HG02588 (cell line): ENCODE data around the gene POLR2H.

Experiments used
- ATAC-seq: cut with Tn5 transposase; IDR thresholded peaks from one replicate; pipeline ENCODE4 v1.9.1; 2021; ENCODE audit warnings: mild to moderate bottlenecking, moderate library complexity; ENCODE audit not compliant: unreplicated experiment

The POLR2H gene

DNA sequence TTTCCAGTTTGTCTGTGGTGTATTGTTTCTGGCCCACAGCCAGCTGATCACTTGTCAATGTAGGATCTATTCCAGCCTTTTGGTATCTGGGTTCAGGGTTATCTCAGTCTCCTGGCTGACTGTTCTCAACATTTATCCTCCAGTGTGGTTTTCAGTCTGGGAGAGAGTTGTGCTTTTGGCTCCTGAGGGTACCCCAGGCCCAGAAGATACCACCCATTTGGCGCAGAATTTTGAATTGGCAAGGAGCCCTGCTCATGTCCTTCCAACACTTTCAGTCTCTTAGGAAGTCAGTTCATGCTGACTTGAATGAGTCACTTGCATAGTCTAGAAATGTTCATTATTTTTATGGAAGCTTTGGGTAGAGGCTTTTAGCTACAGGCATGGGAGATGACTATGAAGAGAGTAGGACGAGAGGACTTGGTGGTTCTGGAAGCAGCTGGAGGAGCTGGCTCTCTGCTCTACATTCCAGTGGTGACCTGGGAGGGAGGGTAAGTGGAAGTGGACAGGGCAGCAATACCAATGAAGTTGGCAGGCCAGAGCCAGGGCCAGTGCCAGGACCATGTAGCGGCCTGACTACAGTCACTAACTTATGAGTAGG is 7.2 kb downstream of the POLR2H start:
- no peak for ATAC-seq

DNA sequence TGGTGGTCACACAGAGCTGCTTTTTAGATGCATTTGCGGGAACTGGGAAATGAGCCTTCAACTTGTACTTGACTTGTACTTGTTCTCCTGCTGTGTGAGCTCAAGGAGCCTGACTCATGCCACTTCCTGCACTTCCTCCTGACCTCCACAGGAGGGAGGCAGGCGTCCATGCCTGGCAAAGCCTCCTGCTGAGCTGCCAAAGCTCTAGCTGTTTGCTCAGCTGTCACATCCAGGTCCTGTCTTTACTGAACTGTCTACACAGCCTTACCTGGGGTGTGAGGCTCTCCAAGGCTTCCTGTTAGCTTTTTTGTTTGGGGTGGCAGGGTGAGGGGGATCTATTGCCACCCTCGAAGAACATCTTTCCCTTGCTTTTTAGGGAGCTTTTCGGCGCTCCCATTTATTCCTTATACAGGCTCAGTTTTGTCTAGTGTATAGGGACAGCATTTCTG is 10.1 kb downstream of the POLR2H start:
- ATAC-seq = no peak

DNA sequence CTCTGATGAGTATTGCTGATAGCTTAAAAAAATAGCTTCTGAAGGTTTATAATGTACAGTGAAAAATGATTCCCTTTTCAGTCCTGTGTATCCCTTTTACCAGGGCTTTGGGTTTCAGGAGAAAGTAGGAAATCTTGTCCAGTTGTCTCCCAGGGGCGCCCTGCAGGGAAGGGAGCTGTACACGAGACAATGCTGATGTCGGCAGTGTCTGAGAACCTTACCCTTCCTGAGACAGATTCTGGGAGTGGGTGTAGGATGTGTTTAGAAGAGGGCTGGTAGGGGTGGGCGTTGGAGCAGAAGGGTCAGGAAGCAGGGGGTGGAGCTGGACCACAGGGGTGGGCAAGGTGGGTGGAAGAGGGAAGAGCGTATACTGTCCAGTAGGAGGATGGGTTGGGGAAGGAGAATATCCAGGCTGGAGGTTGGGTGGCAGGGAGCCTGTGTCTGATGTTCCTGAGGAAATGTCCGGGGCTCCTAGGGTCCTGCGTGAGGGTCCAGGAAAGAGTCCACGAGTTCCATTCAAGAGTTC is 10.8 kb downstream of the POLR2H start:
- ATAC-seq = no peak

DNA sequence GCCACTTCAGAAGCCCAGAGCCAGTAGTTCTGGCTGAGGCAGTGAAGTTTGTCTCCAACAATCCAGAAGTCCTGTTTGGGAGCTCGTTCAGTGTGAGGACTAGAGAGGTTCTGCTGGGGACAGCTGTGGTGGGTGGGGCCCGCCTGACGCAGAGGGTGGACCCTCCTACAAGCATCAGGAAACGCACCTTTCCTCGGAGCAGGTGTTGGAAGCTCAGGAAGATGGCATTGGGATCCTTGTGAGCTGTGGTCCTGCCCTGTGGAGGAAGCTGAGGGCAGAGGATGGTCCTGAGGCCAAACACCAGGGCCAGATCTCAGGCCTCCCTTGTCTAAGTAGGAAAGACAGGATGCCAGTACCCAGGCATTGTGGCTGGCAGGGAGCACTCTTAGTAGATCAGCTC is 11.4 kb downstream of the POLR2H start:
- ATAC-seq = no peak

DNA sequence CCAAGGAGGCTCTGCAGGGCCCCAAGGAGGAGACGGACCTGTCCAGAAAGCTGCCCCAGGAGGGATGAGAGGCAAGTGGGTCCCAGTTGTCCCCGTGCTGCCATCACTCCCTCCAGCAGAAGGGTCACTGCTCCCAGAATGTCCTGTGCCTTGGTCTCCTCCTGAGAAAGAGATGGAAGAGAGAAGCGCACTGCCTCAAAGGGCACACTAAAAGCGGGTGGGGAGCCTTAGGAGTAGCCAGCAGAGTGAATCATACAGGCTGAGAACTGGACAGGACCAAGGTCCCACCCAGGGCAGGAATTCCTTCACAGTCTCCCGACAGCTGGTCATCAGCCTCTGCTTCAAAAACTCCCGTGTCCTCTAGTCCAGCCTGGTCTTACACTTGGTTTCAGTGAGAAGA is 11.9 kb downstream of the POLR2H start:
- no peak for ATAC-seq

DNA sequence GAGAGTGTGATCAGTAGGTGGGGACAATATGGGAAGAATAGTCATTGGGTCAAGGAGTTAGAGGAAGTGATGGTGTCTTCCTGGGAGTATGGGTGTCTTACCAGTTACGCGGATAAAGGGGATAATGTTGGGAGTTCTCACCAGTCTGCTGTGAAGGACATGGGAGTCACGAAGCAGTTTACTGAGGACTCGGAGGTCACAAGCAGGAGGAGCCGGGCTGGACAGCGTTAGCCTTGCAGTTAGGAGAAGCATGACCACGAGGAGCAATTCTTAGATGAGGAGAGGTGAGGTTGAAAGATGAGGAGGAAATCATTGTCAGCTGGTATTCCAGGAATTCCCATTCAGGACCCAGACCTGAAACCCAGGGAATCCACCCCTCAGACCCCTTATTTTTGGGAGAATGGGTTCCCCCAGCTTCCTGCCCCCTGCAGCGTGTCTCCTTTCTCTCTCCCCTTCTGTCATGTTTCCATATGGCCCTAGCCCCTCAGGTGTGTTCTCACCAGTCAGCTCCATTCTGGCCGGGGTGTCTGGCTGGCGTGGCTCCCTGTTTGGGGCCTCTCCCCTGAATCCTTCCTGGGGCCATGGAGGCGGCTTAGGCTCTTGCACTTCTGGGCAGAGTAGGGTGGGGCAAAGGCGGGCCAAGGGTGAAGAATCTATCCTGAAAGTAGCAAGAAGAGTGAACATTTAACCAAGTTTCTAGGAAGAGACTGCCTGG is 14.4 kb downstream of the POLR2H start:
- ATAC-seq = no peak

DNA sequence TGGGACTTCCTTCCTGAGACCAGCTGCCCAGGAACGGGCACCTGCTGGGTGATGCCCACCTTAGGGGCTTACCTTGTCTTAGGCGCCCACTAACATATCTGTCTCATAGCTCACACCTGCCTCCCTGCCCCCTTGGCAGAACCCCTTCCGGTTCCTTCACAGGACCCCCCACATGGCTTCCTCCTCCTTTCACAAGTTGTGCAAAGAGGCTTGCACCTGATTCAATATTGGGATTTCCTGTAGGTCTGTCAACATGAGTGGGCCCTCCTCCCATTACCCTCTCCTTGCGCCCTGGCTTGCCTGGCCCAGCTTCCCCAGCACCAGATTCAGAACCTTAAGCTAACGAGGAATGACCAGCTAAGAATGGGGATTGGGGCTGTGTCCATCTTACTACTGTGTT is 15.9 kb downstream of the POLR2H start:
- ATAC-seq = no peak

DNA sequence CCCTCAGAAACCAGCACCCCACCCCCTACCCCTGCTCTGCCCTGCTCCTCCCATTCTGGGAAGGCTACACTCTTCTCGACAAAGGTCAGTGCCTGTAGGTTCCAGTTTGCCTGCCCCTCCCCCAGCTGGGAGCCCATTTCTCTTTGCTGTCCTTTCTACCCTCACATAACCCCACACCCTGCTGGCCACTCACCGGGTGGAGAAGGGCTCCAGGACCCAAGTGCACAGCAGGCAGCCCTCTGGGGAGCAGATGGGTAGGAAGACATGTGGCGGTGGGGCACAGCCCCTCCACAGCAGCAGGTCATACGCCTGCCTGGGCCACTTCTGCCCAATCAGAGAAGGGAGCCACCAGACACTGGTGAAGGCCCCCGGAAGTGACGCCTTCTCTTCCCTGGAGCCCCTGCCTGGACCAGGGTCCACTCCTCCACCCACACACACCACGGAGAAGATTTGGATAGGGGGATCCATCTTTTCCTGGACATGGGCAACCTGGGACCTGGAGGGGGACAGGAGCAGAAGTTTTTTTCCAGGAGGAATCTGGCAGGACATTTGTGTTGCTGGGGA is 16.5 kb downstream of the POLR2H start, which contains the start of gene THPO:
THPO (minus strand) TSS at position 326 of the 564 bp plus-strand sequence. CDS start 1,948 bp downstream, outside the sequence.
- no peak for ATAC-seq

DNA sequence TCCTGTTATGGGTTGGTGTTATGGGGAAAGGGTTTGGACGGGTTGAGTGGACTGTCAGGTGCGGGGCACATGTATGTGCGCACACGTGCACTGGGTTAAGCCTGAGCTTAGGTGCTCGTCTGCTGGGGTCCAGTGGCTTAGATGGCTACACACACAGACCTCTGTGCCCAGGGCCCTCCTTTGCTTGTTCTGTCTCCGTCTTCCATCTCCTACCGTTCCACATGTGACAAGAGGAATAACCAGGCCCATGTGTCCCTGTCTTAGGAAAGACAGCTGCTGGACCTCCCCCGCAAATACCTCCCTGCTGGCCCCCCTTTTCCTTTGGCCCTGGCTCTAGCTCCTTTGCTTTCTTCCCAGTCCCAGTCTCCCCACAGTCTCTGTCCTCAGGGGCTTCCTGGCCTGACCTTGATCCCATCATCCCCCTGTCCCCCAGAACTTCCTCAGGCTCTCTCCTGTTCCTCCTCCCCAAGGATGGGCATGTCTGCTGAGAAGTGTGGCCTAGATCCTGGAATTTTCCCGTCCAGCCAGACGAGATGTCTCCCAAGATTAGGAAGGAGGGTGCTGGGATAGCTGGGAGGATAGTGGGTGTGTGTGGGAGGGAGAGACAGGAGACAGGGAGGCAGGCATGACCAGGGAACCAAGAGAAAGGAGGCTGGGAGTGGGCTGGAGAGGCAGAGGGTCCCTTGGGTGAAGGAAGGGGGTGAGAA is 17.3 kb downstream of the POLR2H start:
- ATAC-seq = no peak

DNA sequence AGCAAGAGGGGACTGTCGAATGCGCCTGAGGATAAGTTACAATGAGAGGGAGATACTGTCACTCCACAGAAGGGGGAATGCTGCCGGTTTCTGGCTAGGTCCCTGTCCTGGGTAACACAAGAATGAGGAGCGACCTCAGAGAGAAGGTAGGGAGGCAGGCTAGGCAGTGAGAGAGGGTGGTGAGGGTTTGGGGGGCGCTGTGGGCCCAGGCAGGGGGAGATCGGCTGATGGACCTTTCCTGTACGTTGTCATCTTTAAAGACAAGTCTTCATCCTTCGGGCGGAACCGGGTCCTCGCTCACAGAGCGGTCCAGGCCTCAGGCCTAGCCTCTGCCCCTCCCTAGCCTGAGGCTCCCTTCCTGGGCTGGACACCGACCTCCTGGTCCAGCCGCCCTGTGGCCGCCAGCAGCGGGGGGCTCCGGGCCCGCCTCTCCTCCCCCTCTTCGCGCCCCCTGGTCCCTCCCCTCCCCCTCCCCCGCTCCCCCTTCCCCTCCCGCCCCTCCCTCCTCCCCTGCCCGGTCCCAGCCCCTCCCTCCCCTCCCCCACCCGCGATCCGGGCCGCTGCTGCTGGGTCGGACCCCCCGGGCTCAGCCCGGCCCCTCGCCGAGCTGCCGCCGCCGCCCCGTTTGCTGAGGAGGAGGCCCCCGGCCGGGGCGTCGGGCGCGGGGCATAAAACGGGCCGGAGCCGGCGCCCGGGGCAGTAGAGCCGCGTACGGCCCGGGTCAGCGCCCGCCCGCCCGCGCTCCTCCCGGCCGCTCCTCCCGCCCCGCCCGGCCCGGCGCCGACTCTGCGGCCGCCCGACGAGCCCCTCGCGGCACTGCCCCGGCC is 18.1 kb downstream of the POLR2H start, which contains the start of gene CHRD:
CHRD (plus strand) TSS at position 697 of the 827 bp plus-strand sequence. CDS start 265 bp downstream, outside the sequence.
- no peak for ATAC-seq

DNA sequence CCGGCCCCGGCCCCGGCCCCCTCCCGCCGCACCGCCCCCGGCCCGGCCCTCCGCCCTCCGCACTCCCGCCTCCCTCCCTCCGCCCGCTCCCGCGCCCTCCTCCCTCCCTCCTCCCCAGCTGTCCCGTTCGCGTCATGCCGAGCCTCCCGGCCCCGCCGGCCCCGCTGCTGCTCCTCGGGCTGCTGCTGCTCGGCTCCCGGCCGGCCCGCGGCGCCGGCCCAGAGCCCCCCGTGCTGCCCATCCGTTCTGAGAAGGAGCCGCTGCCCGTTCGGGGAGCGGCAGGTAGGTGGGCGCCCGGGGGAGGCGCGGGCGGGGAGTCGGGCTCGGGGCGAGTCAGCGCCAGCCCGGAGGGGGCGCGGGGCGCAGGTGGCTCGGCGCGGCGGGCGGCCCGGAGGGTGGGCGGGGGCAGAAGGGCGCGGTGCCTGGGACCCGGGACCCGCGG is 18.7 kb downstream of the POLR2H start:
- ATAC-seq = no peak

DNA sequence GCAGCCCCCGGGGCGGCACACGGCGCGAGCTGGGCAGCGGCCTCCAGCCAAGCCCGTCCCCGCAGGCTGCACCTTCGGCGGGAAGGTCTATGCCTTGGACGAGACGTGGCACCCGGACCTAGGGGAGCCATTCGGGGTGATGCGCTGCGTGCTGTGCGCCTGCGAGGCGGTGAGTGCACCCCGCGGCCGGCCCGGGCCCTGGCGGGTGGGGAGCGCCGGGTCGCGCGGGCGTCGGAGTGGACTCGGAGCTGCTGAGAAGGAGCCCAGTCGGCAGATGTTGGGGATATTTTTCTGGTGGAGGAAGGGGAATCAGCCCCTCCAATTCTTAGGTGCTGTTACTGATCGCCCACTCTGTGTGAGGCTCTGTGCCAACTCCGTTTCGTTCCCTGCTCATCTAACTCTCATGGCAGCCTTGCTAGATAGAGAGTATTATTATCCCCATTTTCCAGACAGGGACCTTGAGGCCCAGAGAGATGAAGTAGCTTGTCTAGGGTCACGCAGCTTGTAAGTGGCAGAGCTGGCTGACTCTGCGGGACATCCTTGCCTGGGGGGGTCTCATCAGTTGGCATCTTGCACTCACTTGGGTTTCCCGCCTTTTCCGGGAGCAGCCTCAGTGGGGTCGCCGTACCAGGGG is 19.2 kb downstream of the POLR2H start:
- ATAC-seq = no peak

DNA sequence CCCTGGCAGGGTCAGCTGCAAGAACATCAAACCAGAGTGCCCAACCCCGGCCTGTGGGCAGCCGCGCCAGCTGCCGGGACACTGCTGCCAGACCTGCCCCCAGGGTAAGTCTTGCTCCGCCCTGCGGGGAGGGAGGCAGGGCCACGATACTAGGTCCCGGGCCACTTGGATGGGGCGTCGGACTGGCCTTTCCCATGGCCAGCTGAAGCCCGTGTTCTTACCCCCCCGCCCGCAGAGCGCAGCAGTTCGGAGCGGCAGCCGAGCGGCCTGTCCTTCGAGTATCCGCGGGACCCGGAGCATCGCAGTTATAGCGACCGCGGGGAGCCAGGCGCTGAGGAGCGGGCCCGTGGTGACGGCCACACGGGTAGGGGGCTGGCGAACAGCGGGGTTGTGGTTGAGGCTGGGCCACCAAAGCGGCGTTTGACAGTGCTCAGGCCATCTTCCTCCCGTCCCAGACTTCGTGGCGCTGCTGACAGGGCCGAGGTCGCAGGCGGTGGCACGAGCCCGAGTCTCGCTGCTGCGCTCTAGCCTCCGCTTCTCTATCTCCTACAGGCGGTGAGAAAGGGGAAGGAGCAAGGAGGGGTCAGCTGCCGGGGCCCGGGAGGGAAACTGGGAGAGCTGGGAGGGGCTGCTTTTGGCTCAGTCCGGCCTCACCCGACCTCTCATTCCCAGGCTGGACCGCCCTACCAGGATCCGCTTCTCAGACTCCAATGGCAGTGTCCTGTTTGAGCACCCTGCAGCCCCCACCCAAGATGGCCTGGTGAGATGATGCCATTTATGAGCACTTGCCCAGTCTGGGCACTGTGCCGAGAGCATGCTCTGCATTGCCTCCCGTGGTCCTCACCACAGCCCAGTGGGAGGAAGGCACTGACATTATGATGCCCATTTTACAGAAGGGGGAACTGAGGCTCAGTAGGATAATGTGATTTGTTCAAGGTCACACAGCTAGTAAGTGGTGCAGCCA is 20.0 kb downstream of the POLR2H start:
- no peak for ATAC-seq

DNA sequence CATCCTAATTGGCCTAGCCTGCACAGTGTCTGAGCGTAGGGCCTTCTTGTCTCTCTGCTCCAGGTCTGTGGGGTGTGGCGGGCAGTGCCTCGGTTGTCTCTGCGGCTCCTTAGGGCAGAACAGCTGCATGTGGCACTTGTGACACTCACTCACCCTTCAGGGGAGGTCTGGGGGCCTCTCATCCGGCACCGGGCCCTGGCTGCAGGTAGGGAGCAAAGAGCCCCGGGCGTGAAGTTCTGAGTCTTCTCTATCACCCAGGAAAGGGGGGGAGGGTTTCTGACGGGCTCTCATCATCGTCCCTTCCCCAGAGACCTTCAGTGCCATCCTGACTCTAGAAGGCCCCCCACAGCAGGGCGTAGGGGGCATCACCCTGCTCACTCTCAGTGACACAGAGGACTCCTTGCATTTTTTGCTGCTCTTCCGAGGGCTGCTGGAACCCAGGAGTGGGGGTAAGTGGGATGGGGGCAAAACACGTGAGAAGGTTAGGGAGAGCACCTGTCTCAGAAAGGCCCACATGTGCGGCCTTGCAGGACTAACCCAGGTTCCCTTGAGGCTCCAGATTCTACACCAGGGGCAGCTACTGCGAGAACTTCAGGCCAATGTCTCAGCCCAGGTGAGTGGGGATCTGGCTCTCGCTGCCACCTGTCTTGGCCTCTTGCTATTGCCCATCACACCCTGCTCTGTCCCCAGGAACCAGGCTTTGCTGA is 21.0 kb downstream of the POLR2H start:
- no peak for ATAC-seq

DNA sequence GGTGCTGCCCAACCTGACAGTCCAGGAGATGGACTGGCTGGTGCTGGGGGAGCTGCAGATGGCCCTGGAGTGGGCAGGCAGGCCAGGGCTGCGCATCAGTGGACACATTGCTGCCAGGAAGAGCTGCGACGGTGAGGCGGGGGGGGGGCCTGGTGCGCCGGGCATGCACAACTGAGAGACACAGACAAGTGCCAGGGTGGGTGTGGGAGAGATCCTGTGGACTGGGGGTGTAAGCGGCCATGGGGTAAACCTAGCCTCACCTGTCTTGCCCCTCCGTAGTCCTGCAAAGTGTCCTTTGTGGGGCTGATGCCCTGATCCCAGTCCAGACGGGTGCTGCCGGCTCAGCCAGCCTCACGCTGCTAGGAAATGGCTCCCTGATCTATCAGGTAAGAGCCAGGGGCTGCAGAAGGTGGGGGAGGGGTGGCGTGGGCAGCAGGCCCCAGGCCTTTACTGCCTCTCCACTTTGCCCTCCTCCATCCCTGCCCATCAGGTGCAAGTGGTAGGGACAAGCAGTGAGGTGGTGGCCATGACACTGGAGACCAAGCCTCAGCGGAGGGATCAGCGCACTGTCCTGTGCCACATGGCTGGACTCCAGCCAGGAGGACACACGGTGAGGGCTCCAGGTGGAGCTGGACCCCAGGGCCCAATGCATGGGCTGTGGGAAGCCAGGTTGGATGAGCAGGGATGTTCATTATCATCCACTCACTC is 21.7 kb downstream of the POLR2H start:
- no peak for ATAC-seq

DNA sequence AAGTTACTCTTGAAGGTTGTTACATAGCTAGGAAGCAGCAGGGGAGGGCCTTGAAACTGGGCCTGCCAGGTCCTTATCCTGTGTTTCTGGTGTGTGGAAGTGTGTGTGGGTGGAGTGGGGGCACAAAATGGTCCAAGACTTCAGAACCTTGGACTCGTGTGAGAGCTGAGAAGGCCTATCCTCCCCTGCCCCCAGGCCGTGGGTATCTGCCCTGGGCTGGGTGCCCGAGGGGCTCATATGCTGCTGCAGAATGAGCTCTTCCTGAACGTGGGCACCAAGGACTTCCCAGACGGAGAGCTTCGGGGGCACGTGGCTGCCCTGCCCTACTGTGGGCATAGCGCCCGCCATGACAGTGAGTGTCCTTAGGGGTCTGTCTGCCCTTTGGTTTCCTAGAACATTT is 22.8 kb downstream of the POLR2H start:
- ATAC-seq = no peak

DNA sequence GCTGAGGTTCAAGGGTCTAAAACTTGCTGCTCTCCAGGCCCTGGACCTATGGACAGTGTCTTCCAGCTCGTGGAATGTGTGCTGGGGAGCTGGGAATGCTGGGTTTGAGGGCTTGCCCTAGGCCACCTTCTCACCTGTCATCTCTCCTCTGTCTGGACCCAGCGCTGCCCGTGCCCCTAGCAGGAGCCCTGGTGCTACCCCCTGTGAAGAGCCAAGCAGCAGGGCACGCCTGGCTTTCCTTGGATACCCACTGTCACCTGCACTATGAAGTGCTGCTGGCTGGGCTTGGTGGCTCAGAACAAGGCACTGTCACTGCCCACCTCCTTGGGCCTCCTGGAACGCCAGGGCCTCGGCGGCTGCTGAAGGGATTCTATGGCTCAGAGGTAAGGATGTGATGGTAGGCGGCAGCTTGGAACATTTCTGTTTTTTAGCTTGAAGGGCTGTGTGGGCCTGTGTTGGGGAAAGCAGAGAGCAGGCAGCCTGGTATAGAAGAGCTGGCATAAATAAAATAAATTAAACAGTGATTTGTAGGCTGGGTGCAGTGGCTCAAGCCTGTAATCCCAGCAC is 23.4 kb downstream of the POLR2H start:
- ATAC-seq = no peak
